NB4 (cell line): Measurements from ENCODE around the gene ATP6V1C2.

Experiments used
- MYC ChIP-seq: IDR thresholded peaks from 2 replicates; pipeline ENCODE4 v1.6.1; 2011; ENCODE audit warnings: low read depth, low read length
- POLR2A ChIP-seq: IDR thresholded peaks from 2 replicates; pipeline ENCODE4 v1.6.1; 2011; ENCODE audit warnings: mild to moderate bottlenecking; ENCODE audit not compliant: insufficient read length; ENCODE audit errors: extremely low read depth
- TF ChIP-seq, protein P1 (sequence below): IDR thresholded peaks from one replicate; pipeline ENCODE4 v1.5.1; 2012; ENCODE audit warnings: low read depth, low read length
- TF ChIP-seq, protein P2 (sequence below): IDR thresholded peaks from 2 replicates; pipeline ENCODE4 v1.6.1; 2011; ENCODE audit warnings: low read depth, low read length

DNA sequence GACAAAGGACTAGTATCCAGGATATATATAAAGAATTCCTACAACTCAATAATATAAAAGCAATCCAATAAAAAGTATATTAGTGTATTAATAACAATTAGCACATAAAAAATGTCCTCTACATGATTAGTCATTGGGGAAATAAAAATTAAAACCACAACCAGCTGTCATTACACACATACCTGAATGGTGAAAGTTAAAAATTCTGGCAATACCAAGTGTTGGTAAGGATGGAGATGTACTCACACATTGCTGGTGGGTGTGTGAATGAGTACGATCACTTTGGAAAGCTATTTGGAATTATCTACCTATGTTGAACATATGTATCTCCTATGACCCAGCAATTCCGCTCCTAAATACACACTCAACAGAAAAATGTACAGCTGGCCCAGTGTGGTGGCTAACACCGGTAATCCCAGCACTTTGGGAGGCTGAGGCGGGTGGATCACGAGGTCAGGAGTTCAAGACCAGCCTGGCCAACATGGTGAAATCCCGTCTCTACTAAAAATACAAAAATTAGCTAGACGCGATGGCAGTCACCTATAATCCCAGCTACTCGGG is 17.3 kb upstream of the ATP6V1C2 start:
- TF ChIP-seq, protein P1, sequence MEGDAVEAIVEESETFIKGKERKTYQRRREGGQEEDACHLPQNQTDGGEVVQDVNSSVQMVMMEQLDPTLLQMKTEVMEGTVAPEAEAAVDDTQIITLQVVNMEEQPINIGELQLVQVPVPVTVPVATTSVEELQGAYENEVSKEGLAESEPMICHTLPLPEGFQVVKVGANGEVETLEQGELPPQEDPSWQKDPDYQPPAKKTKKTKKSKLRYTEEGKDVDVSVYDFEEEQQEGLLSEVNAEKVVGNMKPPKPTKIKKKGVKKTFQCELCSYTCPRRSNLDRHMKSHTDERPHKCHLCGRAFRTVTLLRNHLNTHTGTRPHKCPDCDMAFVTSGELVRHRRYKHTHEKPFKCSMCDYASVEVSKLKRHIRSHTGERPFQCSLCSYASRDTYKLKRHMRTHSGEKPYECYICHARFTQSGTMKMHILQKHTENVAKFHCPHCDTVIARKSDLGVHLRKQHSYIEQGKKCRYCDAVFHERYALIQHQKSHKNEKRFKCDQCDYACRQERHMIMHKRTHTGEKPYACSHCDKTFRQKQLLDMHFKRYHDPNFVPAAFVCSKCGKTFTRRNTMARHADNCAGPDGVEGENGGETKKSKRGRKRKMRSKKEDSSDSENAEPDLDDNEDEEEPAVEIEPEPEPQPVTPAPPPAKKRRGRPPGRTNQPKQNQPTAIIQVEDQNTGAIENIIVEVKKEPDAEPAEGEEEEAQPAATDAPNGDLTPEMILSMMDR = no peak
- no peak for TF ChIP-seq MYC
- no peak for TF ChIP-seq POLR2A
- TF ChIP-seq, protein P2, sequence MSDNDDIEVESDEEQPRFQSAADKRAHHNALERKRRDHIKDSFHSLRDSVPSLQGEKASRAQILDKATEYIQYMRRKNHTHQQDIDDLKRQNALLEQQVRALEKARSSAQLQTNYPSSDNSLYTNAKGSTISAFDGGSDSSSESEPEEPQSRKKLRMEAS = no peak
